ENCODE measurements around the gene EPHA8.

The EPHA8 gene

GRCh38 chr1:22592919-22593790 lies 29.9 kb downstream of the EPHA8 start:
- DNase-seq (ENCODE audit: low read depth), result no peak

GRCh38 chr1:22594396-22594795 lies 31.1 kb downstream of the EPHA8 start:
- DNase-seq (ENCODE audit: low read depth), result no peak

- no peak for DNase-seq (ENCODE audit: low read depth)
Measured at GRCh38 chr1:22595108-22595507, 31.8 kb downstream of the EPHA8 start.

- DNase-seq (ENCODE audit: low read depth), result no peak
Measured at GRCh38 chr1:22597301-22597965, 34.1 kb downstream of the EPHA8 start.

- no peak for DNase-seq (ENCODE audit: low read depth)
Measured at GRCh38 chr1:22597996-22598395, 34.7 kb downstream of the EPHA8 start.

GRCh38 chr1:22598736-22599135 lies 35.4 kb downstream of the EPHA8 start:
- DNase-seq (ENCODE audit: low read depth), result no peak

- no peak for DNase-seq (ENCODE audit: low read depth)
Measured at GRCh38 chr1:22600071-22600816, 37.0 kb downstream of the EPHA8 start.

GRCh38 chr1:22600817-22601605 lies 37.7 kb downstream of the EPHA8 start:
- DNase-seq (ENCODE audit: low read depth), result no peak

- no peak for DNase-seq (ENCODE audit: low read depth)
Measured at GRCh38 chr1:22601610-22602009, 38.3 kb downstream of the EPHA8 start.

GRCh38 chr1:22602060-22602740 lies 38.9 kb downstream of the EPHA8 start:
- no peak for DNase-seq (ENCODE audit: low read depth)

GRCh38 chr1:22606161-22606560 lies 42.9 kb downstream of the EPHA8 start:
- DNase-seq (ENCODE audit: low read depth), result no peak

GRCh38 chr1:22607154-22607553 lies 43.9 kb downstream of the EPHA8 start:
- DNase-seq (ENCODE audit: low read depth), result no peak

- no peak for DNase-seq (ENCODE audit: low read depth)
Measured at GRCh38 chr1:22608361-22608760, 45.1 kb downstream of the EPHA8 start.

GRCh38 chr1:22609291-22609690 lies 46.0 kb downstream of the EPHA8 start:
- DNase-seq (ENCODE audit: low read depth), result no peak

GRCh38 chr1:22611530-22611947 lies 48.2 kb downstream of the EPHA8 start:
- DNase-seq (ENCODE audit: low read depth), result no peak

- no peak for DNase-seq (ENCODE audit: low read depth)
Measured at GRCh38 chr1:22612671-22613571, 49.6 kb downstream of the EPHA8 start.

- no peak for DNase-seq (ENCODE audit: low read depth)
Measured at GRCh38 chr1:22613572-22613918, 50.3 kb downstream of the EPHA8 start.

GRCh38 chr1:22613951-22614350 lies 50.7 kb downstream of the EPHA8 start:
- no peak for DNase-seq (ENCODE audit: low read depth)

- no peak for DNase-seq (ENCODE audit: low read depth)
Measured at GRCh38 chr1:22615886-22616285, 52.6 kb downstream of the EPHA8 start.

- no peak for DNase-seq (ENCODE audit: low read depth)
Measured at GRCh38 chr1:22616571-22616970, 53.3 kb downstream of the EPHA8 start.
